Measurements from ENCODE around the gene ERRFI1. TPM values are rescaled to one million over a fixed set of nuclear protein-coding genes. Genes with fewer than 3 reads are reported as not detected.

Gene ERRFI1
- total and polyA plus RNA-seq, 4 donors = 60.7 to 424 (median 106) TPM

DNA sequence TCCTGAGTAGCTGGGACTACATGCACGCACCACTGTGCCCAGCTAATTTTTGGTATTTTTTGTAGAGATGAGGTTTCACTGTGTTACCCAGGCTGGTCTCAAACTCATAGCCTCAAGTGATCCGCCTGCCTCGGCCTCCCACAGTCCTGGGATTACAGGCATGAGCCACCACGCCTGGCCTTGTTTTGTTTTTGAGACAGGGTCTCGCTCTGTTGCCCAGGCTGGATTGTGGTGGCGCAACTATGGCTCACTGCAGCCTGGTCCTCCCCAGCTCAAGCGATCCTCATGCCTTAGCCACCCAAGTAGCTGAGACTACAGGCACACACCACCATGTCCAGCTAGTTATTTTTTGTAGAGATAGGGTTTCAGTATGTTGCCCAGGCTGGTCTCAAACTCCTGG, 38.6 kb downstream of the ERRFI1 start:
- peaks cover 3 to 15% (median 13%) of the 10 kb centered on the region in 4 donors for H3K4me1 ChIP-seq (ENCODE audit: control insufficient read depth in 4 of 4, insufficient read depth in 4 of 4, low read length in 3 of 4)
- TF ChIP-seq, protein P1, sequence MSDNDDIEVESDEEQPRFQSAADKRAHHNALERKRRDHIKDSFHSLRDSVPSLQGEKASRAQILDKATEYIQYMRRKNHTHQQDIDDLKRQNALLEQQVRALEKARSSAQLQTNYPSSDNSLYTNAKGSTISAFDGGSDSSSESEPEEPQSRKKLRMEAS (IDR thresholded peaks at IDR 0.05) = no peak
- TF ChIP-seq FOXA1 (IDR thresholded peaks at IDR 0.05) (no peak), RXRA (IDR thresholded peaks at IDR 0.05) (no peak), SP1 (IDR thresholded peaks at IDR 0.05) (no peak), GABPA (IDR thresholded peaks at IDR 0.05 in 1 of 2, conservative IDR thresholded peaks at IDR 0.05 in 1 of 2) (no peak), TAF1 (conservative IDR thresholded peaks at IDR 0.05) (no peak), HNF4A (conservative IDR thresholded peaks at IDR 0.05) (no peak), EGR1 (IDR thresholded peaks at IDR 0.05; ENCODE audit: low read depth in 2 of 2) (no peak), JUND (IDR thresholded peaks at IDR 0.05) (no peak), YY1 (IDR thresholded peaks at IDR 0.05) (no peak)
- TF ChIP-seq, protein P2, sequence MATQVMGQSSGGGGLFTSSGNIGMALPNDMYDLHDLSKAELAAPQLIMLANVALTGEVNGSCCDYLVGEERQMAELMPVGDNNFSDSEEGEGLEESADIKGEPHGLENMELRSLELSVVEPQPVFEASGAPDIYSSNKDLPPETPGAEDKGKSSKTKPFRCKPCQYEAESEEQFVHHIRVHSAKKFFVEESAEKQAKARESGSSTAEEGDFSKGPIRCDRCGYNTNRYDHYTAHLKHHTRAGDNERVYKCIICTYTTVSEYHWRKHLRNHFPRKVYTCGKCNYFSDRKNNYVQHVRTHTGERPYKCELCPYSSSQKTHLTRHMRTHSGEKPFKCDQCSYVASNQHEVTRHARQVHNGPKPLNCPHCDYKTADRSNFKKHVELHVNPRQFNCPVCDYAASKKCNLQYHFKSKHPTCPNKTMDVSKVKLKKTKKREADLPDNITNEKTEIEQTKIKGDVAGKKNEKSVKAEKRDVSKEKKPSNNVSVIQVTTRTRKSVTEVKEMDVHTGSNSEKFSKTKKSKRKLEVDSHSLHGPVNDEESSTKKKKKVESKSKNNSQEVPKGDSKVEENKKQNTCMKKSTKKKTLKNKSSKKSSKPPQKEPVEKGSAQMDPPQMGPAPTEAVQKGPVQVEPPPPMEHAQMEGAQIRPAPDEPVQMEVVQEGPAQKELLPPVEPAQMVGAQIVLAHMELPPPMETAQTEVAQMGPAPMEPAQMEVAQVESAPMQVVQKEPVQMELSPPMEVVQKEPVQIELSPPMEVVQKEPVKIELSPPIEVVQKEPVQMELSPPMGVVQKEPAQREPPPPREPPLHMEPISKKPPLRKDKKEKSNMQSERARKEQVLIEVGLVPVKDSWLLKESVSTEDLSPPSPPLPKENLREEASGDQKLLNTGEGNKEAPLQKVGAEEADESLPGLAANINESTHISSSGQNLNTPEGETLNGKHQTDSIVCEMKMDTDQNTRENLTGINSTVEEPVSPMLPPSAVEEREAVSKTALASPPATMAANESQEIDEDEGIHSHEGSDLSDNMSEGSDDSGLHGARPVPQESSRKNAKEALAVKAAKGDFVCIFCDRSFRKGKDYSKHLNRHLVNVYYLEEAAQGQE (IDR thresholded peaks at IDR 0.05) = no peak
- TF ChIP-seq, protein P3, sequence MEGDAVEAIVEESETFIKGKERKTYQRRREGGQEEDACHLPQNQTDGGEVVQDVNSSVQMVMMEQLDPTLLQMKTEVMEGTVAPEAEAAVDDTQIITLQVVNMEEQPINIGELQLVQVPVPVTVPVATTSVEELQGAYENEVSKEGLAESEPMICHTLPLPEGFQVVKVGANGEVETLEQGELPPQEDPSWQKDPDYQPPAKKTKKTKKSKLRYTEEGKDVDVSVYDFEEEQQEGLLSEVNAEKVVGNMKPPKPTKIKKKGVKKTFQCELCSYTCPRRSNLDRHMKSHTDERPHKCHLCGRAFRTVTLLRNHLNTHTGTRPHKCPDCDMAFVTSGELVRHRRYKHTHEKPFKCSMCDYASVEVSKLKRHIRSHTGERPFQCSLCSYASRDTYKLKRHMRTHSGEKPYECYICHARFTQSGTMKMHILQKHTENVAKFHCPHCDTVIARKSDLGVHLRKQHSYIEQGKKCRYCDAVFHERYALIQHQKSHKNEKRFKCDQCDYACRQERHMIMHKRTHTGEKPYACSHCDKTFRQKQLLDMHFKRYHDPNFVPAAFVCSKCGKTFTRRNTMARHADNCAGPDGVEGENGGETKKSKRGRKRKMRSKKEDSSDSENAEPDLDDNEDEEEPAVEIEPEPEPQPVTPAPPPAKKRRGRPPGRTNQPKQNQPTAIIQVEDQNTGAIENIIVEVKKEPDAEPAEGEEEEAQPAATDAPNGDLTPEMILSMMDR (IDR thresholded peaks at IDR 0.05; ENCODE audit: low read depth, low read length, missing input control) = no peak
- H3K9me3 ChIP-seq (ENCODE audit: control insufficient read depth in 4 of 4, low read length in 3 of 4) = no peaks in the 10 kb centered on the region
- no peak overlapping the region for H3K4me3 ChIP-seq (ENCODE audit: low read depth in 1 of 3, low read length in 3 of 3)
- H3K27me3 ChIP-seq (ENCODE audit: control insufficient read depth in 4 of 4, insufficient read depth in 4 of 4, low read length in 3 of 4) = no peaks in the 10 kb centered on the region
- H3K9ac ChIP-seq (ENCODE audit: low read depth in 1 of 2, low read length in 2 of 2) = no peak overlapping the region
- WGBS = 98% methylated on average over 7 of the region's 7 CpGs
- DNase-seq (ENCODE audit: low spot score) = no peak
- H3K36me3 ChIP-seq (ENCODE audit: control insufficient read depth in 4 of 4, insufficient read depth in 3 of 4, low read depth in 1 of 4, low read length in 3 of 4) = peaks cover 5 to 29% (median 15%) of the 10 kb centered on the region in 4 donors
- H3K27ac ChIP-seq (ENCODE audit: low read depth in 1 of 2, low read length in 2 of 2) = no peak overlapping the region

- DNase-seq (ENCODE audit: low spot score) = no peak
- Histone ChIP-seq H3K27ac (ENCODE audit: low read depth in 1 of 2, low read length in 2 of 2) (no peak overlapping the region), H3K27me3 (ENCODE audit: control insufficient read depth in 4 of 4, insufficient read depth in 4 of 4, low read length in 3 of 4) (no peaks in the 10 kb centered on the region), H3K4me3 (ENCODE audit: low read depth in 1 of 3, low read length in 3 of 3) (no peak overlapping the region), H3K36me3 (ENCODE audit: control insufficient read depth in 4 of 4, insufficient read depth in 3 of 4, low read depth in 1 of 4, low read length in 3 of 4) (peaks cover 6 to 32% (median 19%) of the 10 kb centered on the region in 4 donors), H3K4me1 (ENCODE audit: control insufficient read depth in 4 of 4, insufficient read depth in 4 of 4, low read length in 3 of 4) (peaks cover 3 to 22% (median 17%) of the 10 kb centered on the region in 4 donors), H3K9me3 (ENCODE audit: control insufficient read depth in 4 of 4, low read length in 3 of 4) (no peaks in the 10 kb centered on the region), H3K9ac (ENCODE audit: low read depth in 1 of 2, low read length in 2 of 2) (no peak overlapping the region)
- 87% methylated on average over 15 of the region's 15 CpGs for WGBS
- TF ChIP-seq, protein P1 (IDR thresholded peaks at IDR 0.05) = no peak
- TF ChIP-seq GABPA (IDR thresholded peaks at IDR 0.05 in 1 of 2, conservative IDR thresholded peaks at IDR 0.05 in 1 of 2) = no peak
- no peak for TF ChIP-seq FOXA1 (IDR thresholded peaks at IDR 0.05)
- TF ChIP-seq, protein P4, sequence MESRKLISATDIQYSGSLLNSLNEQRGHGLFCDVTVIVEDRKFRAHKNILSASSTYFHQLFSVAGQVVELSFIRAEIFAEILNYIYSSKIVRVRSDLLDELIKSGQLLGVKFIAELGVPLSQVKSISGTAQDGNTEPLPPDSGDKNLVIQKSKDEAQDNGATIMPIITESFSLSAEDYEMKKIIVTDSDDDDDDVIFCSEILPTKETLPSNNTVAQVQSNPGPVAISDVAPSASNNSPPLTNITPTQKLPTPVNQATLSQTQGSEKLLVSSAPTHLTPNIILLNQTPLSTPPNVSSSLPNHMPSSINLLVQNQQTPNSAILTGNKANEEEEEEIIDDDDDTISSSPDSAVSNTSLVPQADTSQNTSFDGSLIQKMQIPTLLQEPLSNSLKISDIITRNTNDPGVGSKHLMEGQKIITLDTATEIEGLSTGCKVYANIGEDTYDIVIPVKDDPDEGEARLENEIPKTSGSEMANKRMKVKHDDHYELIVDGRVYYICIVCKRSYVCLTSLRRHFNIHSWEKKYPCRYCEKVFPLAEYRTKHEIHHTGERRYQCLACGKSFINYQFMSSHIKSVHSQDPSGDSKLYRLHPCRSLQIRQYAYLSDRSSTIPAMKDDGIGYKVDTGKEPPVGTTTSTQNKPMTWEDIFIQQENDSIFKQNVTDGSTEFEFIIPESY (IDR thresholded peaks at IDR 0.05) = no peak
- TF ChIP-seq, protein P5, sequence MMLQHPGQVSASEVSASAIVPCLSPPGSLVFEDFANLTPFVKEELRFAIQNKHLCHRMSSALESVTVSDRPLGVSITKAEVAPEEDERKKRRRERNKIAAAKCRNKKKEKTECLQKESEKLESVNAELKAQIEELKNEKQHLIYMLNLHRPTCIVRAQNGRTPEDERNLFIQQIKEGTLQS (IDR thresholded peaks at IDR 0.05) = no peak
- TF ChIP-seq TAF1 (conservative IDR thresholded peaks at IDR 0.05) = no peak
- no peak for TF ChIP-seq SP1 (IDR thresholded peaks at IDR 0.05)
- TF ChIP-seq JUND (IDR thresholded peaks at IDR 0.05) = no peak
- no peak for TF ChIP-seq HNF4G (IDR thresholded peaks at IDR 0.05)
- TF ChIP-seq, protein P2 (IDR thresholded peaks at IDR 0.05) = no peak
- no peak for TF ChIP-seq EGR1 (IDR thresholded peaks at IDR 0.05; ENCODE audit: low read depth in 2 of 2)
These were observed 40.1 kb downstream of the ERRFI1 start for GRCh38 chr1:7985851-7986612.

All from liver (tissue), 9 donors.